ENCODE measurements around the gene BCL2L14.

- TF ChIP-seq CTCF (optimal IDR thresholded peaks at IDR 0.05 in 1 of 3, IDR thresholded peaks at IDR 0.05 in 1 of 3, conservative IDR thresholded peaks at IDR 0.05 in 1 of 3; ENCODE audit: extremely low read depth in 1 of 3, insufficient read depth in 2 of 3, low read length in 3 of 3), result no peak
- no peak for TF ChIP-seq EZH2 (IDR thresholded peaks at IDR 0.05; ENCODE audit: low read length)
Observed at GRCh38 chr12:12025799-12026386, 44.8 kb upstream of the BCL2L14 start.
